ENCODE data around the gene PRLH.

PRLH gene

GRCh38 chr2:237539681-237540080 is 26.7 kb upstream of the PRLH start:
- DNase-seq (ENCODE audit: low spot score) = no peak

- DNase-seq (ENCODE audit: low spot score) = no peak
These were observed 26.1 kb upstream of the PRLH start for GRCh38 chr2:237540223-237540775.

- no peak for DNase-seq (ENCODE audit: low spot score)
These were observed 25.6 kb upstream of the PRLH start for GRCh38 chr2:237540823-237541222.

- no peak for DNase-seq (ENCODE audit: low spot score)
These were observed 25.1 kb upstream of the PRLH start for GRCh38 chr2:237541243-237541642.

GRCh38 chr2:237542001-237542704 is 24.2 kb upstream of the PRLH start:
- DNase-seq (ENCODE audit: low spot score) = no peak

GRCh38 chr2:237546040-237546875 is 20.1 kb upstream of the PRLH start:
- DNase-seq (ENCODE audit: low spot score) = no peak

- DNase-seq (ENCODE audit: low spot score) = no peak
These were observed 19.4 kb upstream of the PRLH start for GRCh38 chr2:237546876-237547395.

GRCh38 chr2:237547841-237548416 is 18.4 kb upstream of the PRLH start:
- DNase-seq (ENCODE audit: low spot score) = no peak

- DNase-seq (ENCODE audit: low spot score) = no peak
These were observed 17.2 kb upstream of the PRLH start for GRCh38 chr2:237549216-237549615.

- DNase-seq (ENCODE audit: low spot score) = no peak
These were observed 16.5 kb upstream of the PRLH start for GRCh38 chr2:237549643-237550415.

- no peak for DNase-seq (ENCODE audit: low spot score)
These were observed 15.3 kb upstream of the PRLH start for GRCh38 chr2:237551071-237551574.

GRCh38 chr2:237552908-237553307 is 13.5 kb upstream of the PRLH start:
- DNase-seq (ENCODE audit: low spot score) = no peak

GRCh38 chr2:237553948-237554347 is 12.4 kb upstream of the PRLH start:
- no peak for DNase-seq (ENCODE audit: low spot score)

- no peak for DNase-seq (ENCODE audit: low spot score)
These were observed 10.8 kb upstream of the PRLH start for GRCh38 chr2:237555560-237555959.

- no peak for DNase-seq (ENCODE audit: low spot score)
These were observed 9.4 kb upstream of the PRLH start for GRCh38 chr2:237556773-237557632.

- no peak for DNase-seq (ENCODE audit: low spot score)
These were observed 8.8 kb upstream of the PRLH start for GRCh38 chr2:237557633-237558015.

GRCh38 chr2:237558961-237559641 is 7.3 kb upstream of the PRLH start:
- peak; percentile 32 for DNase-seq (ENCODE audit: low spot score)

GRCh38 chr2:237561221-237561620 is 5.2 kb upstream of the PRLH start:
- no peak for DNase-seq (ENCODE audit: low spot score)

- peak; percentile 57 for DNase-seq (ENCODE audit: low spot score)
These were observed 2.6 kb upstream of the PRLH start for GRCh38 chr2:237563816-237564215.

GRCh38 chr2:237564526-237565131 is 1.7 kb upstream of the PRLH start:
- DNase-seq (ENCODE audit: low spot score) = no peak

All from COLO829 (cell line).